GM18499 (cell line): Measurements from ENCODE around the gene UBAP2L.
"Not testable (repeated sequence)": the region's sequence is repeated elsewhere in the genome, so short reads cannot be mapped to it uniquely, and the experiment has no call there.

ENCODE experiments used
- ATAC-seq: cut with Tn5 transposase; IDR thresholded peaks from one replicate; pipeline ENCODE4 v1.9.1; 2021; ENCODE audit warnings: moderate number of reproducible peaks; ENCODE audit not compliant: insufficient read depth, unreplicated experiment

The UBAP2L gene

GRCh38 chr1:154193821-154194220 is 26.9 kb upstream of the UBAP2L start:
- ATAC-seq: no peak

GRCh38 chr1:154198756-154199562 is 21.8 kb upstream of the UBAP2L start:
- ATAC-seq: no peak

GRCh38 chr1:154199563-154199879 is 21.2 kb upstream of the UBAP2L start:
- ATAC-seq: no peak

- not testable (repeated sequence) for ATAC-seq
Measured at GRCh38 chr1:154205778-154206177, 15.0 kb upstream of the UBAP2L start.

DNA sequence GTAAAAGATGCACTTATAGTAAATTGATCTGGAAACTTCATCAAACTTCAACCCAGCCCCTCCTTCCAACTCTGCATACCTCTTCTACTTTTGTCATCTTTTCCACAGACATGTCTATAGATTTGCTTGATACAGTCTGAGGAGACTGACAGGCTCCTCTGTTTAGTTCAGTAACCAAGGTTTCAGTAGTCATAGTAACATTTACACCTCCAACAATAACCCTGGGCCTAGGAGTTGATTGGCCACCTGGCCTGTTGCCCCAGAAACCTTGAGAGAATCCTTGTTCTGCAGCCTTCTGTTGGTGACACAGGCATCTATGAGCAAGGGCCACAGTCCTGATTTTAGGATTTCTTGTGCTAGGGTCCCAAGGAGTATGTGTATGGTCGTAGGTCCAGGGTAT is 14.6 kb upstream of the UBAP2L start, which contains the start of gene CFAP141:
Gene CFAP141 (minus strand): TSS at position 138 of the 400 bp plus-strand sequence. CDS start 26 bp downstream, at position 112.
- no peak for ATAC-seq

DNA sequence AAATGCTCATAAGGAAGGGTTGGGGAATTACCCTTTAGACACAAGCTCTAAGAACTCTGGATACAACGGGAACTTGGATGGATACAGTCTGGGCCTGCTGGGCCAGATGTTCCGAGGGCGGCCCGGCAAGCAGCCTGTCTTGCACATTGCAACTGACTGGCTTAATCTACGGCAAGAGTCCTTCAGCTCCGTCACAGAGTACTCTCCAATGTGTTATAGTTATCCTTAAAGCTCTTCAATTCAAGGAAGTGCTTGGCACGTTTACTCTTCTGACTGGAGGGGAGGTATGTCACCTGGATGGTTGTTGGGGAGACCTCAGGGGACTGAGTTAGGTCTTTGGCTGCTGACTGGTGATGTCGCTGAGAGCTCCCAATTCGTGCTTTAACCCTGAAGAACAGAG is 13.5 kb upstream of the UBAP2L start:
- ATAC-seq: no peak

DNA sequence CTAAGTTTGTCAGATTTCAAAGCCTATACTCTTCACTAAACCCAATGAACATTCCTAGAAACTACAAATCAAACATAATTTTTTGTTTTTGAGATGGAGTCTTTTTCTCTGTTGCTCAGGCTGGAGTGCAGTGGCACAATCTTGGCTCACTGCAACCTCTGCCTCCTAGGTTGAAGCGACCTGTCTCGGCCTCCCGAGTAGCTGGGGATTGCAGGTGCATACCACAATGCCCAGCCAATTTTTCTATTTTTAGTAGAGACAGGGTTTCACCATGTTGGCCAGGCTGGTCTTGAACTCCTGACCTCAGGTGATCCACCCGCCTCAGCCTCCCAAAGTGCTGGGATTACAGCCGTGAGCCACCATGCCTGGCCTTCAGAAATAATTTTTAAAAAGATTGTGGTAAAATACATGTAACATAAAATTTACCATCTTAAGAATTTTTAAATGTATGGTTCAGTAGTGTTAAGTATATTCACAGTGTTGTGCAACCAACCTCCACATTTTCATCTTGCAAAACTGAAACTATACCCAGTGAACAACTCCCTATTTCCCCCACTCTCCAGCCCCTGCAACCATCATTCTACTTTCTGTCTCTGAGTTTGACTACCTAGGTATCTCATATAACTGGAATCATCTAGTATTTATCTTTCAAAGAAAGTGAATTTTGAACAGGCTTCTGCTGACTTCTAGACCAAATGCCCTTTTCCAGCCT is 11.9 kb upstream of the UBAP2L start:
- ATAC-seq: no peak

DNA sequence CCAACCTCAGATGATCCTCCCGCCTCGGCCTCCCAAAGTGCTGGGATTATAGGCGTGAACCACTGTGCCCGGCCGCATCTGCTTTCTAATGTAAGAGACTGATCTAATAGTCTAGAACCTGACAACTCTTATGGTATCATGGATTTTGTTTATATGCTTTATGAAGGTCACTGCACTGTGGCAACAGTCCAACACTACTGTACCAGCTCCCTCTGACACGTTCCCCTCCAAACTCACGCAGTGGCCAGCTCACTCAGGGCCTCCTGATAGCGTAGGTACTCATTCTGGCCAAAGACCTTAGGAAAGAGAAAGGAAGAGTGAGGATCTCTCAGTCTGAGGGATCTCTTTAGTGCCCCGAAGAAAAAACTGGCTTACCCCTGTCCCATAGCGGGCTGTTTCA is 8.7 kb upstream of the UBAP2L start:
- ATAC-seq: no peak

DNA sequence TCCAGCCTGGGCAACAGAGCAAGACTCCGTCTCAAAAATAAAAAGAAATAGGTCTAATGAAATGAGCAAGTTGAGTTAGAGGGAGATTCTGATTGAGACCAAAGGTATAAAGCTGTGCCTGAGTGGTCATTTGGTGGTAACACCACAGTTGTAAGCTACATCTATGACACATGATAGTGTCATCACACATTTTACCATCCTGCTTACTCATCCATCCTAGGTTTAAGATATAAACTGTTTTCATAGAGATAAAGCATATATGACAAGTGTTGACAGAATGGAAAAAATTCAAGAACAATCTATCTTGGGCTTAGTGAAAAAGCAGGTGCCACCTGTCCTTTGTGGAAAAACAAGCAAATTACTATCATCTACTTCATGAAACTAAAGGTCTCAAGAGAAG is 7.5 kb upstream of the UBAP2L start:
- ATAC-seq: no peak

- no peak for ATAC-seq
Measured at GRCh38 chr1:154218545-154218944, 2.2 kb upstream of the UBAP2L start.

GRCh38 chr1:154219541-154219940 is 1.2 kb upstream of the UBAP2L start:
- ATAC-seq: no peak

GRCh38 chr1:154220970-154221277 is 169 bp downstream of the UBAP2L start:
- ATAC-seq: no peak

GRCh38 chr1:154221278-154222001 is 685 bp downstream of the UBAP2L start:
- ATAC-seq: no peak

- ATAC-seq: no peak
Measured at GRCh38 chr1:154222518-154222917, 1.8 kb downstream of the UBAP2L start.

GRCh38 chr1:154222918-154223317 is 2.2 kb downstream of the UBAP2L start:
- no peak for ATAC-seq

DNA sequence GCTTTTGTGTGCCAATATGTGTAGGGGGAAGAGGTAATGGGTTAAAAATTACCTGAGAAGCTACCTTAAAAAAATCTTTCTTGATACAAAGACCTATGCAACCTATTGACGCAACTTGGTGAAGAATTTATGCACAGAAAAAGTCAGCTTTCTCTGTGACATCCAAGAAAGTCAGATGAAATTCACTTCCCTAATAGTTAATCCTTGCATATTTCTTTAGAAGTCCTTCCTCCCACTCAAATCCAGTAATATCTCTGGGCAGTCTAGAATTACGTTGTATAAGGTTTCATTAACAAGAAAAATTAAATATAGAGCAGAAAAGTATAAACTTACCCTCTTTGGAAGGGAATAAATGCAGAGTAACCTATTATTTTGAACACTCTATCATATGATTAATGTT is 2.9 kb downstream of the UBAP2L start:
- no peak for ATAC-seq

DNA sequence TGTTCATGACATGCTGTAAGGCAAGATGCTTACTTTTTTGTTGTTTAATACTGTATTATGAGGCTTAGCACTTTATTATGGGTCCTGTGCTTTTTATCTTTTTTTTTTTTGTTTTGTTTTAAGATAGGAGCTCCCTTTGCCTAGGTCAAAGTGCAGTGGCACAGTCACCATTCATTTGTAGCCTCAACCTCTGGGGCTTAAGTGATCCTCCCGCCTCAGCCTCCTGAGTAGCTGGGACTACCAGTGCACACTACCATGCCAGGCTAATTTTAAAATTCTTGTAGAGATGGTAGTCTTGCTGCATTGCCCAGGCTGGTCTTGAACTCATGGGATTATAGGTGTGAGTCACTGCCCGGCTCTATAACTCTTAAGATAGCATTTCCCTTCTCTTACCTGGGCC is 4.6 kb downstream of the UBAP2L start:
- ATAC-seq: no peak

DNA sequence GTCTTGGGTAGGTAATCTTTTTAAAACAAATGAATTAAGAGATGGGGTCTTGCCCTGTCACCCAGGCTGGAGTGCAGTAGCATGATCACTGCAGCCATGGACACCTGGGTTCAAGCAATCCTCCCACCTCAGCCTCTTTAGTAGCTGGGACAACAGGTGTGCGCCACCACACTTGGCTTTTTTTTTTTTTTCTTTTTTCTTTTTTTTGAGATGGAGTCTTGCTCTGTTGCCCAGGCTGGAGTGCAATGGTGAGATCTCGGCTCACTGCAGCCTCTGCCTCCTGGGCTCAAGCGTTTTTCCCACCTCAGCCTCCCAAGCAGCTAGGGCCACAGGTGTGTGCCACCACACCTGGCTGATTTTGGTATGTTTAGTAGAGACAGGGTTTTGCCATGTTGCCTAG is 10.4 kb downstream of the UBAP2L start:
- ATAC-seq: not testable (repeated sequence)

DNA sequence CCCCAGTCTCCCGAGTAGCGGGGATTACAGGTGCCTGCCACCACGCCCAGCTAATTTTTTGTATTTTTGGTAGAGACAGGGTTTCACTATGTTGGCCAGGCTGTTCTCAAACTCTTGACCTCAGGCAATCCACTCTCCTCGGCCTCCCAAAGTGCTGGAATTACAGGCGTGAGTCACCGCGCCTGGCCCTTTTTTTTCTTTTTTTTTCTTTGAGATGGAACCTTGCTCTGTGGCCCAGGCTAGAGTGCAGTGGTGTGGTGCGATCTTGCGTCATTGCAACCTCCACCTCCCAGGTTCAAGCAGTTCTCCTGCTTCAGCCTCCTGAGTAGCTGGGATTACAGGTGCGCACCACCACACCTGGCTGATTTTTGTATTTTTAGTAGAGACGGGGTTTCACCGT is 12.4 kb downstream of the UBAP2L start:
- not testable (repeated sequence) for ATAC-seq

GRCh38 chr1:154236855-154237254 is 16.1 kb downstream of the UBAP2L start:
- ATAC-seq: no peak

DNA sequence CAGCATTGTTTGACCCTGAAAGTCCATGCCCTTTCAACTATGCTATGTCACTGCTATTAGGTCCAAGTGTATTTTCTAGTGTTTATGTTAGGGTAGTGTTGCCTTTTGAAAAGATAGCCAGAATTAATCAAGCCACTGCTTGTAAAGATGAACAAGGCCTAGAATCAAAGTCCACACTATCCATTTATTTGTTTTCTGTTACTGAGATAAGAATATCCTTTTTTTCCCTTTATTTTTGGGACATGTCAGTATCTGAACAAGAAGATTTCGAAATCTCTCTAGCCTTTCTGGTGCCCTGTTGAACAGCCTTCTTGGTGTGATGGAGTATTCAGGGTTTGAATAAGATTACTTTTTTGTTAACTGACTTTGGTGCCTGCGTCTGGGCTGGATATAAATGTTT is 16.7 kb downstream of the UBAP2L start:
- ATAC-seq: no peak
